Endometrial microvascular endothelial cells (primary cell): ENCODE data around the gene WNT7A. TPM values are rescaled to one million over a fixed set of nuclear protein-coding genes. Genes with fewer than 3 reads are reported as not detected.
"Not testable (repeated sequence)": the region's sequence is repeated elsewhere in the genome, so short reads cannot be mapped to it uniquely, and the experiment has no call there.

Experiments used
- in situ Hi-C: cut with HindIII; loops from 2 replicates; pipeline ENCODE4 v1.10.0; 2017; ENCODE audit warnings: low sequenced_read_pairs, low pct_unique_long_range_greater_than_20kb; ENCODE audit errors: inconsistent ontology term
- total RNA-seq: library from RNA; depleted of rRNA; stranded (reverse); fragments of >200 nt; gene quantifications from one replicate; pipeline ENCODE4 v1.2.3, GENCODE V29; 2015; ENCODE audit errors: inconsistent ontology term

Gene WNT7A
- total RNA-seq, 1 donor from 2014 or later, result not detected

GRCh38 chr3:13869761-13870343 lies 10.0 kb downstream of the WNT7A start:
- in situ Hi-C loops, result no loop called here

GRCh38 chr3:13868844-13869724 lies 10.8 kb downstream of the WNT7A start:
- in situ Hi-C loops, result no loop called here

DNA sequence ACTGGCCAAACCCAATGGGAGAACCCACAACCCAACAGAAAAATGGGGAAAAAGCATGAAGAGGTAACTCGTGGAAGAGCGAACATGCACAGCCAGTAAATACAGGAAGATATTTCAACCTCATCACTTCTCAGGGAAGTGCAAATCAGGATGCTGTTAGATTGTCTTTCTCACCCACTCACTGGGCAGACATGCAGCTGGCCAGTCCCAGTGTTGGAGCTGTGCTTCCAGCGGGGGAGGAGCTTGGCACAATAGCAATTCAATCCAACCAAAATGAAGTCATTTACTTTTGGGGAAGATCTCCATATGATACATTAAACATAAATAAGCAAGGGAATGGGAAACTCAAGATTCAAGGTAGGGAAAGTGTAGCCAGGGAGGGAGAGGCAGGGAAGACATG lies 12.1 kb downstream of the WNT7A start:
- in situ Hi-C loops, result no loop called here

DNA sequence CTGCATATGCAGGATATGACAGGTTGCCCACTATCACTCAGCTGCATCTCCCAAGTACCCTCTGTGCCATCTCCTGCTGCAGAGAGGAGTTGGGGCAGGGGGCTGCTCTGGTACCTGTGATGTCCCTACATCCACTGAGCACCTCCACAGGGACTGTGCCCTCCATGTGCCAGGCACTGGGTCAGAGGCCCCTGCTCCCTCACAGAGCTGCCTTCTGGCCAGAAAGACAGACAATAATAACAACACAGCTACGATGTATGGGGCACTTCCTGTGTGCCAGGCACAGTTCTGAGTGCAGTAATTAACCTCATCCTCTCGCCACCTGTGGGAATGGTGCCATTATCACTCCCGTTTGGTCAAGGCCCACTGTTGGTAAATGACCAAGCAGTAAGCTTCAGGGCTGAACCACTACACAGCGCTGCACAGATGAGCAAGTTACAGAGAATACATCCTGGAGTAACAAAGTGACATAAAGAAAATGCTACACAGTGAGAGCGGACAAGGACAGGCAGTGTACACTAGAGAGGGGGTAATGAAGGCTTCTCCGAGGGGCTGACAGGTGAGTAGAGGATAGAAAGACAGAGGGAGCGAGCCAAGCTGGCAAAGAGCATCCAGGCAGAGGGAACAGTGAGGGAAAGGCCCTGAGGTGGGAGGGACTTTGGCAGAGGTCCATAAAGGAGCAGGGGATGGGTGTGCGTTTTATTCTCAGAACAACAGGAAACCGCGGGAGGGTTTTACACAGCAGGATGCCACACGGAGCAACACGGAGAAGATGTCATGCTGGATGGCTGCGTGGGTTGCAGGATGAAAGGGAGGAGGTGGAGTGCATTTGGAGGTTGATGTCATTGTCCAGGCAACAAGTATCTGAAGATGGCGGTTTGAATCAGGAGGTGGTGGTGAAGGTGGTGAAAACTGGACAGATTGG lies 13.6 kb downstream of the WNT7A start:
- in situ Hi-C loops, result no loop called here

- in situ Hi-C loops, result no loop called here
These were observed 14.3 kb downstream of the WNT7A start for GRCh38 chr3:13865581-13865980.

GRCh38 chr3:13865106-13865505 lies 14.8 kb downstream of the WNT7A start:
- in situ Hi-C loops, result no loop called here

GRCh38 chr3:13863965-13864595 lies 15.8 kb downstream of the WNT7A start:
- in situ Hi-C loops, result no loop called here

DNA sequence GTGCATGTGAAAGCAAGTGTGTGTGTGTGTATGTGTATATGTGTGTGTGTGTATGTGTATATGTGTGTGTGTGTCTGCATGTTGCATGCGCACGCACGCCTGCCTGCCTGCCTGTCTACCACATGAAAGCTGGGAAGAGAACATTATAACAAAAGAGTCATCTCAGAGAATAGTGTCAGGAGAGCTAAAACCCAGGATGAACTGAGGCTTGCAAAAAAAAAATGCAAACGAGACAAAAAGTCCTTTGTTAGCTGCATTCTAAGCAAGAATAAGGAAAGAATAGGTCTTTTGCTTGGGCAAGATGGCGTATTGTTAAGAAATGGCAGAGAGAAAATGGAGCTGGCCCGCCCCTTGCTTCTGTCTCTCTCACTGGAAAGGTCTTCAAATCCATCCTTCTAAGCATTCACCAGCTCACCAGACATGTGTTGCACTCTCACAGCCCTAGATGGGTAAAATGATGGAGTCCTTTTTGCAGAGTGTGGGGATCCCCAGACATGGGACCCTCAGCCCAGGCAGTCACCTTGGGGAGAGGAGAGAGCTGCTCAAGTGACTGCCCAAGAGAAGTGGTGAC lies 16.4 kb downstream of the WNT7A start:
- in situ Hi-C loops, result no loop called here

GRCh38 chr3:13861461-13861860 lies 18.4 kb downstream of the WNT7A start:
- in situ Hi-C loops, result no loop called here

GRCh38 chr3:13860001-13860400 lies 19.9 kb downstream of the WNT7A start:
- in situ Hi-C loops, result no loop called here

GRCh38 chr3:13858768-13859520 lies 20.9 kb downstream of the WNT7A start:
- in situ Hi-C loops, result no loop called here

DNA sequence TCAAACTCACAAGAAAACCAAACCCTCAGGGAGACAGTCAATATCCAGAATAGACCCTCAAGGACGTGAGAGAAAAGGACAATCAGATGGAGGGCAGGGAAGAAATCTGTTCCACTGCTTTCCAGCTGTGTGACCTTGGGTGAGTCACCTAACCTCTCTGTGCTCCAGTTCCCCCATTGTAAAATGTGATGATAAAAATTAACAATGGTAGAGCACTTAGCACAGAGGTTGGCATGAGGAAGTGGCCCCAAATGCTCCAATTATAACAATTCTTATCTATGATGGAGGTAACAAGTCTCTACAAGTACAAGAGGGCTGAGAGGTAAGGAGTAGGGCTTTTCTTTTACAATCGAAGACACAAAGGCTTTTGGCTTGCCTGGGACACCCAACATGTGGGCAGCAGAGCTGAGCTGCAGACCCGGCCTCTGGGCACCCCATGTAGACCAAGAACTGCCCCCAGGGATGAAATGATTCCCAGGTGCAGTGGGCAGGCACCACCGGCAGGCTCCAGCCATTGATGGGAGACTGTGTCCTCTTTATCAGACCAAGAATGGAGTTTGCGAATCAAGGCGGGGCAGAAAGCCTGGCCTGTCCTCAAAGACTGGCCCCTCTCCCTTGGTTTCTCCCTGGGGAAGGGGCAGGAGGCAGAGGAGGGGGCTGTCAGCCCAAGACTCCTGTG lies 22.0 kb downstream of the WNT7A start:
- in situ Hi-C loops, result no loop called here

GRCh38 chr3:13856628-13857027 lies 23.2 kb downstream of the WNT7A start:
- in situ Hi-C loops, result not testable (repeated sequence)

- in situ Hi-C loops, result no loop called here
These were observed 23.9 kb downstream of the WNT7A start for GRCh38 chr3:13856006-13856405.

- in situ Hi-C loops, result no loop called here
These were observed 25.4 kb downstream of the WNT7A start for GRCh38 chr3:13854492-13854891.

GRCh38 chr3:13853978-13854296 lies 25.9 kb downstream of the WNT7A start:
- in situ Hi-C loops, result no loop called here

DNA sequence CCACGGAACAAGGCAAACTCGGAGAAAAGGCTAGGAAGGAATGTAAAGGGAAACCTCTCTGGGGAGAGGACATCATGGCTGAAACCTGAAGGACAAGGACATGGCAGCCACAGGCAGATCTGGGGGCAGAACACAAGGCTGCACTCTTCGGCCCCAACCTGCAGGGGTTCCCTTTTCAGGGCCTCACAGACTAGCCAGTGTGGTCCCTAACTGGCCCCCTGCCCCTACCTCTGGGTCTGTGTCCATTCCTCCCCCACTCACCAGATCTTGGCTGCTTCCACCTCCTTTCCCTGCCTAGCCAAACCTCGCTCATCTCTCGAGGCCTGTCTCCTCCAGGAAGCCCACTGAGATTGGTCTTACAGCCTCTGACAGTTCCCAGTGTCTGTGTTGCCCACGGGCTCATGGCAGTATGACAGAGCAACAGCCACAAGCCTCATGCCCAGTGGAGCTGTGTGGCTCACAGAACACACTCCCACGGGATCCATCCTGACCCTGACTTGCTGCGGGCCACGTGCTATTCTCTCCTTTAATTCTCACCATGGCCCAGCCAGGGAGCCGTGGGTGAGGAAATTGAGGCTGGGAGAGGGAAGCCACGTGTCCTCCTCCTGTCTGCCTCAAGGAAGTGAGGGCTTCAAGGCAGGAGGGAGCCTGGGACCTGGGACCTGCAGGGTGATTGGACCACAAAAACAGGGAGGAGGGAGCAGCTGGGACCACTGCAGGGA lies 26.5 kb downstream of the WNT7A start:
- in situ Hi-C loops, result no loop called here
